HEK293 (cell line): ENCODE data around the gene CNTN4.

Source experiments
- CTCF ChIP-seq: fragments of 450-650 bp; formaldehyde crosslinking; IDR thresholded peaks from 2 replicates; pipeline ENCODE4 v1.5.1; 2016; ENCODE audit warnings: missing biosample characterization, missing genetic modification characterization
- SCRT2 ChIP-seq: fragments of 450-650 bp; formaldehyde crosslinking; IDR thresholded peaks from 2 replicates; pipeline ENCODE4 v1.5.1; 2016; ENCODE audit warnings: missing biosample characterization, missing genetic modification characterization
- SP7 ChIP-seq: fragments of 450-650 bp; formaldehyde crosslinking; IDR thresholded peaks from 2 replicates; pipeline ENCODE4 v1.5.1; 2016; ENCODE audit warnings: missing biosample characterization, missing genetic modification characterization
- ZNF274 ChIP-seq, 2 experiments: fragments of 200-500 bp in 1 of 2; fragments of 450-650 bp in 1 of 2; sonication (Bioruptor generic) in 1 of 2; formaldehyde crosslinking in 1 of 2; IDR thresholded peaks; 2 replicates each; pipeline versions ENCODE4 v1.5.1 to v1.6.1; 2014 to 2016; ENCODE audit warnings: borderline replicate concordance in 1 of 2, inconsistent platforms in 1 of 2, low read length in 1 of 2, missing biosample characterization in 1 of 2, missing genetic modification characterization in 1 of 2
- ZNF768 ChIP-seq: fragments of 450-650 bp; formaldehyde crosslinking; IDR thresholded peaks from 2 replicates; pipeline ENCODE4 v1.5.1; 2018; ENCODE audit warnings: missing biosample characterization, mild to moderate bottlenecking, missing genetic modification characterization

GRCh38 chr3:2247831-2248230 is 149.2 kb downstream of the CNTN4 start:
- TF ChIP-seq SCRT2 (tag by site-specific recombination) (no peak), CTCF (tag by site-specific recombination) (no peak), ZNF768 (no peak), SP7 (tag by site-specific recombination) (no peak), ZNF274 (IDR thresholded peaks at IDR 0.05; ENCODE audit: low read length) (no peak), ZNF274 (tag by site-specific recombination; IDR thresholded peaks at IDR 0.05; ENCODE audit: borderline replicate concordance) (no peak)
